GM23248 (cell line): ENCODE results near the gene ETV7. TPM values are rescaled to one million over a fixed set of nuclear protein-coding genes. Genes with fewer than 3 reads are reported as not detected.

Experiments used
- DNase-seq: peaks from one replicate; pipeline ENCODE4 v3.0.0-alpha.2; 2015
- H2AFZ ChIP-seq: fragments of 200-600 bp; sonication (generic); 2 replicates; pipeline ENCODE4 v1.6.1; 2016; ENCODE audit warnings: antibody characterized with exemption
- H3F3A ChIP-seq: fragments of 200-600 bp; sonication (generic); 2 replicates; pipeline ENCODE4 v1.6.1; 2016; ENCODE audit warnings: mild to moderate bottlenecking, antibody characterized with exemption, mixed run types; ENCODE audit not compliant: insufficient read depth
- H3K27ac ChIP-seq: fragments of 200-600 bp; sonication (generic); 2 replicates; pipeline ENCODE4 v1.5.1; 2016; ENCODE audit warnings: mild to moderate bottlenecking
- H3K27me3 ChIP-seq: fragments of 200-600 bp; sonication (generic); replicated peaks from 2 replicates; pipeline ENCODE4 v1.6.1; 2016; ENCODE audit warnings: mild to moderate bottlenecking; ENCODE audit not compliant: insufficient read depth
- H3K36me3 ChIP-seq: fragments of 200-600 bp; sonication (generic); 2 replicates; pipeline ENCODE4 v1.6.1; 2016; ENCODE audit warnings: low read depth, mild to moderate bottlenecking
- H3K4me1 ChIP-seq: fragments of 200-600 bp; sonication (generic); 2 replicates; pipeline ENCODE4 v1.6.1; 2016; ENCODE audit warnings: mild to moderate bottlenecking; ENCODE audit not compliant: insufficient read depth
- H3K4me2 ChIP-seq: fragments of 200-600 bp; sonication (generic); one replicate; pipeline ENCODE4 v1.6.1; 2016; ENCODE audit warnings: mild to moderate bottlenecking; ENCODE audit not compliant: unreplicated experiment
- H3K4me3 ChIP-seq: fragments of 200-600 bp; sonication (generic); 2 replicates; pipeline ENCODE4 v1.5.1; 2016; ENCODE audit warnings: mild to moderate bottlenecking
- H3K79me2 ChIP-seq: fragments of 200-600 bp; sonication (generic); 2 replicates; pipeline ENCODE4 v1.6.1; 2016; ENCODE audit warnings: mild to moderate bottlenecking; ENCODE audit not compliant: insufficient read depth
- H3K9ac ChIP-seq: fragments of 200-600 bp; sonication (generic); 2 replicates; pipeline ENCODE4 v1.6.1; 2016; ENCODE audit warnings: mild to moderate bottlenecking
- H3K9me2 ChIP-seq: fragments of 200-600 bp; sonication (generic); 2 replicates; pipeline ENCODE4 v1.6.1; 2016; ENCODE audit warnings: mixed run types, mild to moderate bottlenecking, moderate library complexity; ENCODE audit not compliant: insufficient read depth
- H3K9me3 ChIP-seq: fragments of 200-600 bp; sonication (generic); one replicate; pipeline ENCODE4 v1.6.1; 2017; ENCODE audit warnings: low read depth
- H4K20me1 ChIP-seq: fragments of 200-600 bp; sonication (generic); 2 replicates; pipeline ENCODE4 v1.6.0; 2016; ENCODE audit not compliant: insufficient read depth
- EZH2 ChIP-seq: fragments of 200-600 bp; sonication (generic); IDR thresholded peaks from 2 replicates; pipeline ENCODE4 v1.6.1; 2018; ENCODE audit warnings: antibody characterized with exemption, mild to moderate bottlenecking; ENCODE audit not compliant: insufficient read depth, poor library complexity, severe bottlenecking
- EZH2phosphoT487 ChIP-seq: fragments of 200-600 bp; sonication (generic); IDR thresholded peaks from 2 replicates; pipeline ENCODE4 v1.6.1; 2018; ENCODE audit warnings: antibody characterized with exemption, moderate library complexity, mild to moderate bottlenecking, low read depth; ENCODE audit not compliant: insufficient read depth
- WGBS, 2 experiments: methylation state at CpG; one replicate each; pipeline ENCODE4 v1.1.6; 2015 to 2017; ENCODE audit warnings: low lambda C conversion rate in 2 of 2, low coverage in 1 of 2; ENCODE audit errors: missing lambda C conversion rate in 2 of 2; 5-methylcytosine and 5-hydroxymethylcytosine counted together
- in situ Hi-C: fragments of 300-500 bp; cut with MboI; formaldehyde crosslinking; loops from 2 replicates; pipeline ENCODE4 v1.15.0; 2020
- polyA plus RNA-seq: library from polyadenylated mRNA; unstranded; fragments of >200 nt; fragmentation: Nextera tagmentation; extraction: Ambion mirVana; gene quantifications from 2 replicates; pipeline ENCODE4 v1.2.1, GENCODE V29; 2016
- total RNA-seq: library from RNA; depleted of rRNA; stranded (reverse); fragments of >200 nt; shearing (Covaris generic); gene quantifications from 2 replicates; pipeline ENCODE4 v1.2.3, GENCODE V29; 2014

ETV7 gene
- total and polyA plus RNA-seq, 2 experiments from 2014 or later: 0.32 to 0.70 TPM

DNA sequence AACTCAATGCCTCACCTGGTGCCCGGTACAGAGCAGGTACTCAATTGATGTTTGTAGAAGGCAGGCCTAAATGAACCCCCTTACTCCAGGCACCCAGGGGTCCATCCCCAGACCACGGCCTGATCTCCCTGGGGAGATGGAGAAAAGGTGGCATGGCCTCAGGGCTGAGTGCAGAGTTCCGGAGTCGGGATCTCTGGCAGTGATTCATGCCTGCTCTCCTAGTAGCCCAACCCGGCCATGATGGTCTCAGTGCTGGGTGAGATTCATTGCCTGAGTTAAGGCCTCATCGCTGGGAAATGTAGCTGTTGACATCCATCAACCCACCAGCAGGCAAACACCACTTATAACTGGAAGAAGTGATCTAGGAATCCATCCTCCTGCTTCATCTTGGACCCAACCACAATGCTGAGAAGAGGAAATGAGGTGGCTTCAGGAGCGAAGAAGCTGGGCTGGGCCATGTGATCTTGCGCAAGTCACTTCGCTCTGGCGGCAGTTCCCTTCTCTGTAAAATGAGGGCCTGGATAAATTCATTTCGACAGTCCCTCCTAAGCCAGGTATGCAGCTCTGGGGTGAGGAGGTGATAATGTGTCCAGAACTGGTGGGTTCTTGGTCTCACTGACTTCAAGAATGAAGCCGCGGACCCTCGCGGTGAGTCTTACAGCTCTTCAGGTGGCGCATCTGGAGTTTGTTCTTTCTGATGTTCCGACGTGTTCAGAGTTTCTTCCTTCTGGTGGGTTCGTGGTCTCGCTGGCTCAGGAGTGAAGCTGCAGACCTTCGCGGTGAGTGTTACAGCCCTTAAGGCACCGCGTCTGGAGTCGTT lies 24.7 kb downstream of the ETV7 start:
- DNase-seq: peak; percentile 33
- Histone ChIP-seq H3K79me2 (no peaks in the 10 kb centered on the region), H3K27ac (no peak overlapping the region), H2AFZ (no peak overlapping the region), H3K9me2 (no peaks in the 10 kb centered on the region), H4K20me1 (no peaks in the 10 kb centered on the region), H3K27me3 (no peaks in the 10 kb centered on the region), H3K4me3 (no peak overlapping the region), H3K9ac (no peak overlapping the region), H3F3A (no peaks in the 10 kb centered on the region), H3K4me1 (peaks cover 8% of the 10 kb centered on the region), H3K9me3 (no peaks in the 10 kb centered on the region), H3K4me2 (no peak overlapping the region), H3K36me3 (no peaks in the 10 kb centered on the region)
- in situ Hi-C loops: loop anchor here (10.0 kb wide), 1 partner anchor 238 kb away; no protein-coding TSS in a partner anchor
- TF ChIP-seq EZH2phosphoT487: no peak
- TF ChIP-seq EZH2: no peak
- WGBS, 2 experiments: 77 to 78% methylated on average over 24 to 25 of the region's 25 CpGs

- no peaks in the 10 kb centered on the region for H3K27me3 ChIP-seq
- no peak overlapping the region for H3K4me2 ChIP-seq
- H3F3A ChIP-seq: no peaks in the 10 kb centered on the region
- H3K27ac ChIP-seq: no peak overlapping the region
- H2AFZ ChIP-seq: no peak overlapping the region
- no peaks in the 10 kb centered on the region for H3K9me2 ChIP-seq
- no peaks in the 10 kb centered on the region for H3K79me2 ChIP-seq
- peaks cover 8% of the 10 kb centered on the region for H3K4me1 ChIP-seq
- H3K36me3 ChIP-seq: no peaks in the 10 kb centered on the region
- 82 to 87% methylated on average over 11 of the region's 11 CpGs for WGBS, 2 experiments
- H4K20me1 ChIP-seq: no peaks in the 10 kb centered on the region
- no peak overlapping the region for H3K9ac ChIP-seq
- in situ Hi-C loops: loop anchor here (10.0 kb wide), 1 partner anchor 236 kb away; no protein-coding TSS in a partner anchor
- H3K4me3 ChIP-seq: no peak overlapping the region
- no peak for TF ChIP-seq EZH2phosphoT487
- TF ChIP-seq EZH2: no peak
- no peak for DNase-seq
- no peaks in the 10 kb centered on the region for H3K9me3 ChIP-seq
These were observed 26.4 kb downstream of the ETV7 start for GRCh38 chr6:36361071-36361470.

GRCh38 chr6:36360241-36361054 lies 27.0 kb downstream of the ETV7 start:
- TF ChIP-seq EZH2 (no peak), EZH2phosphoT487 (no peak)
- peak; percentile 89 for DNase-seq
- H3K27ac ChIP-seq: no peak overlapping the region

DNA sequence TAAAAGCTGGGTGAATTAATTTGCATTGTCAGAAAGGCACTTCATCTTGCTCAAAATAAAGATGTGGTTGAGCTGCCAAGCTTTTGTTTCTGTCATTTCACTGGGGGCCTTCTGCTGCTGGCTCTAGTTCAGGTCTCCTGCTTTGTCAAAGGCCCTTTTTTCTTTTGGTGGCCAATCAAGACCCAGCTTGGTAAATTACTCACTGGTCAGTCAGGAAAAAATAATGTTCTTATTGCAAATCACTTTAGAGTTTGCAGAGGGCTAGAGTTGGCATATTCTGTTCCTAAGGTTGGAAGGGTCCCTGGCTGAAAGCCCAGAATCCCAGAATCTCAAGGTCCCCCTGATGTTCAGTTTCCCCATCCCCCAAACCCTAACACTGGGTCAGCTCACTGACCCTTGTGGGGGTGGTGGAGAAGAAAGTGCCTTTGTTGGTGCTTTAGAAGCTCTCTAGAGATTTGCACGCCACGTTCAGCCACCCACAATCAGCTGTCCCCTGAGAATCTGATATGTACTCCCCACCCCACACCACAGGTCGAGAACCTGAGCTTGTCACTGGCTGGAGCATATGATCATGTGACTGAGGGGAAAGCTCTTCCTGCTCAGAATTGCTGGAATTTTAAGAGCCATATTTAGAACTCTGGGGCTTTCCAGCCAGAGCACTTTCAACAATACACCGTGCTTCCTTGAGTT lies 29.1 kb downstream of the ETV7 start:
- Histone ChIP-seq H3F3A (no peaks in the 10 kb centered on the region), H3K9ac (no peak overlapping the region), H3K79me2 (no peaks in the 10 kb centered on the region), H3K27ac (no peak overlapping the region), H3K9me3 (no peaks in the 10 kb centered on the region), H3K4me2 (no peak overlapping the region), H4K20me1 (no peaks in the 10 kb centered on the region), H3K27me3 (no peaks in the 10 kb centered on the region), H3K9me2 (no peaks in the 10 kb centered on the region), H3K4me3 (no peak overlapping the region), H3K4me1 (peaks cover 8% of the 10 kb centered on the region), H2AFZ (peak overlapping the region; percentile 26; the same call in 1 of the 2 replicates), H3K36me3 (no peaks in the 10 kb centered on the region)
- 72 to 78% methylated on average over 4 of the region's 4 CpGs for WGBS, 2 experiments
- no peak for DNase-seq
- TF ChIP-seq EZH2phosphoT487: no peak
- TF ChIP-seq EZH2: no peak
- in situ Hi-C loops: no loop called here

More at GRCh38 chr6:36360241-36361054, 27.0 kb downstream of the ETV7 start:
- Histone ChIP-seq H3K4me1 (peaks cover 8% of the 10 kb centered on the region), H3K9me3 (no peaks in the 10 kb centered on the region), H4K20me1 (no peaks in the 10 kb centered on the region), H3K9me2 (no peaks in the 10 kb centered on the region), H3F3A (no peaks in the 10 kb centered on the region), H3K36me3 (no peaks in the 10 kb centered on the region), H3K4me3 (no peak overlapping the region), H3K79me2 (no peaks in the 10 kb centered on the region), H3K27me3 (no peaks in the 10 kb centered on the region), H3K4me2 (no peak overlapping the region), H2AFZ (peak overlapping the region; percentile 64), H3K9ac (no peak overlapping the region)
- in situ Hi-C loops: loop anchor here (10.0 kb wide), 1 partner anchor 236 kb away; no protein-coding TSS in a partner anchor
- 14 to 20% methylated on average over 10 of the region's 10 CpGs for WGBS, 2 experiments
